ENCODE data around the gene PABPC3.

DNA sequence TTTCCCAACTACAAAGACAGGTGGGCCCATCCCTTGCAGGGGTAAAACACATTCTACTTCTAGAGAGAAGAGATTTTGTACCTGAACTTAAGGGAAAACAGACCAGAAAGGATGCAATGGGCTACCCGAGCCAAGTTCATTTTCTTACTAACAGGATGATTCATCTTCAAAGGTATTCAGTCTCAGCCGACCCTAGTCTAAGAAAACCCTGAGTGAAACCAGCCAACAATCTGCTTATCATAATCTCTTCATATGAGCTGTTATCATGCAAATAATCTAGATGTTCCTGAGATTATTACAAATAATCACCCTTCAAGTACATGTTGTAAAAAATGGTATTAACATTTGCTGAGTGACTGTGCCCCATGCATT, 15.6 kb downstream of the PABPC3 start:
- TF ChIP-seq KDM1A (IDR thresholded peaks at IDR 0.05; ENCODE audit: borderline replicate concordance, low read length) (no peak), POLR2AphosphoS5 (IDR thresholded peaks at IDR 0.05; ENCODE audit: low read depth, low read length) (no peak), FOSL1 (IDR thresholded peaks at IDR 0.05; ENCODE audit: insufficient read depth, low read depth, low read length) (no peak), MAFK (IDR thresholded peaks at IDR 0.05; ENCODE audit: low read depth, low read length) (no peak)
- TF ChIP-seq, protein P1, sequence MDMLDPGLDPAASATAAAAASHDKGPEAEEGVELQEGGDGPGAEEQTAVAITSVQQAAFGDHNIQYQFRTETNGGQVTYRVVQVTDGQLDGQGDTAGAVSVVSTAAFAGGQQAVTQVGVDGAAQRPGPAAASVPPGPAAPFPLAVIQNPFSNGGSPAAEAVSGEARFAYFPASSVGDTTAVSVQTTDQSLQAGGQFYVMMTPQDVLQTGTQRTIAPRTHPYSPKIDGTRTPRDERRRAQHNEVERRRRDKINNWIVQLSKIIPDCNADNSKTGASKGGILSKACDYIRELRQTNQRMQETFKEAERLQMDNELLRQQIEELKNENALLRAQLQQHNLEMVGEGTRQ (IDR thresholded peaks at IDR 0.05; ENCODE audit: low read length), result no peak
